AG08395 (cell line): ENCODE measurements around the gene SNX2.
"Not testable (repeated sequence)": the region's sequence is repeated elsewhere in the genome, so short reads cannot be mapped to it uniquely, and the experiment has no call there.

Experiments used
- DNase-seq: peaks from one replicate; pipeline ENCODE4 v3.0.0; 2012; ENCODE audit warnings: mixed read lengths, low spot score

SNX2 gene

GRCh38 chr5:122844136-122844909 lies 69.4 kb downstream of the SNX2 start:
- no peak for DNase-seq

GRCh38 chr5:122844910-122845228 lies 70.0 kb downstream of the SNX2 start:
- DNase-seq, result no peak

- peak; percentile 83 for DNase-seq
Observed at GRCh38 chr5:122845229-122846050, 70.6 kb downstream of the SNX2 start, which contains the start of gene SNX24. Gene SNX24 (plus strand): TSS chr5:122845613. CDS start chr5:122845634, 21 bp downstream.

- DNase-seq, result peak; percentile 53
Observed at GRCh38 chr5:122846051-122846550, 71.2 kb downstream of the SNX2 start.

- no peak for DNase-seq
Observed at GRCh38 chr5:122847687-122848081, 72.8 kb downstream of the SNX2 start.

- DNase-seq, result no peak
Observed at GRCh38 chr5:122849771-122850170, 74.9 kb downstream of the SNX2 start.

GRCh38 chr5:122857538-122857937 lies 82.7 kb downstream of the SNX2 start:
- not testable (repeated sequence) for DNase-seq

GRCh38 chr5:122858451-122858850 lies 83.6 kb downstream of the SNX2 start:
- DNase-seq, result no peak

- DNase-seq, result no peak
Observed at GRCh38 chr5:122863240-122863639, 88.4 kb downstream of the SNX2 start.

- DNase-seq, result no peak
Observed at GRCh38 chr5:122863721-122864120, 88.8 kb downstream of the SNX2 start.

- DNase-seq, result no peak
Observed at GRCh38 chr5:122864400-122864799, 89.5 kb downstream of the SNX2 start.

GRCh38 chr5:122864842-122865241 lies 90.0 kb downstream of the SNX2 start:
- no peak for DNase-seq

- peak; percentile 84 for DNase-seq
Observed at GRCh38 chr5:122870219-122870856, 95.5 kb downstream of the SNX2 start.

- peak; percentile 40 for DNase-seq
Observed at GRCh38 chr5:122871661-122872060, 96.8 kb downstream of the SNX2 start.

- DNase-seq, result no peak
Observed at GRCh38 chr5:122874179-122874875, 99.4 kb downstream of the SNX2 start.

- no peak for DNase-seq
Observed at GRCh38 chr5:122877518-122877917, 102.6 kb downstream of the SNX2 start.

- no peak for DNase-seq
Observed at GRCh38 chr5:122879076-122879475, 104.2 kb downstream of the SNX2 start.
